ENCODE measurements around the gene USP35. TPM values are rescaled to one million over a fixed set of nuclear protein-coding genes. Genes with fewer than 3 reads are reported as not detected.

Gene USP35
- total RNA-seq, 1 donor from 2014 or later = 10.9 TPM

DNA sequence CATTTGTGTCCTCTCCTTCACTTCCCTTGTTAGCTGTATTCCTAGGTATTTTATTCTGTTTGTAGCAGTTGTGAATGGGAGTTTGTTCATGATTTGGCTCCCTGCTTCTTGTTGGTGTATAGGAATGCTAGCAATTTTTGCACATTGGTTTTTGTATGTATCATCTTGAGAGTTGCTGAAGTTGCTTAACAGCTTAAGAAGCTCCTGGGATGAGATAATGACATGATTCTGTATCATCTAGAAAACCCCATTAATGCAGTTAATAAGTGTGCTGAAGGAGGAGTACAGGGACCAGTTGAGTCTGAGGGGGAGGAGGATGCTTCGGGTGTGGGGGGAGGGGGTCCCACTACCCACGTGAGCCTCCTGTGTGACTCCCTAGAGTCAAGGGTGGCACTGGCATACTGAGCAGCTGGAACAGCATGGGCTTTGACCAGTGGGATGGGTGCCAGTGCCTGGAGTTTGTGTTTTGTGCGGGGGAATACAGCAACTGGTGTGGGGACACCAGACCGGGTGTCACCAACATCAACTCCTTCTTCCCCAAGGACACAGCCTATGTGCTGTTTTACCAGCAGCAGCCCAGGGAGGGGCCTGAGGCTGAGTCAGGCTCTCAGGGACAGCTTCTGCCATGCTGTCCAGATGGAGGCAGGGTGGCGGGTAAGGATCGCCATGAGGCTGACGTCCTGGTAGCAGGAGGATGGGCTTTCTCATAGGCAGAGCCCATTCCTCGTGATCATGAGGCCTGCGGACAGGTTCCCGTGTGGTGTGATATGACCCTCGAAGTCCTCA is 24.1 kb downstream of the USP35 start:
- DNase-seq (ENCODE audit: extremely low spot score, unreplicated experiment) = no peak
- TF ChIP-seq, protein P1, sequence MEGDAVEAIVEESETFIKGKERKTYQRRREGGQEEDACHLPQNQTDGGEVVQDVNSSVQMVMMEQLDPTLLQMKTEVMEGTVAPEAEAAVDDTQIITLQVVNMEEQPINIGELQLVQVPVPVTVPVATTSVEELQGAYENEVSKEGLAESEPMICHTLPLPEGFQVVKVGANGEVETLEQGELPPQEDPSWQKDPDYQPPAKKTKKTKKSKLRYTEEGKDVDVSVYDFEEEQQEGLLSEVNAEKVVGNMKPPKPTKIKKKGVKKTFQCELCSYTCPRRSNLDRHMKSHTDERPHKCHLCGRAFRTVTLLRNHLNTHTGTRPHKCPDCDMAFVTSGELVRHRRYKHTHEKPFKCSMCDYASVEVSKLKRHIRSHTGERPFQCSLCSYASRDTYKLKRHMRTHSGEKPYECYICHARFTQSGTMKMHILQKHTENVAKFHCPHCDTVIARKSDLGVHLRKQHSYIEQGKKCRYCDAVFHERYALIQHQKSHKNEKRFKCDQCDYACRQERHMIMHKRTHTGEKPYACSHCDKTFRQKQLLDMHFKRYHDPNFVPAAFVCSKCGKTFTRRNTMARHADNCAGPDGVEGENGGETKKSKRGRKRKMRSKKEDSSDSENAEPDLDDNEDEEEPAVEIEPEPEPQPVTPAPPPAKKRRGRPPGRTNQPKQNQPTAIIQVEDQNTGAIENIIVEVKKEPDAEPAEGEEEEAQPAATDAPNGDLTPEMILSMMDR (IDR thresholded peaks at IDR 0.05) = no peak
- peaks cover 6% of the 10 kb centered on the region for H3K9me3 Mint-ChIP-seq (ENCODE audit: unreplicated experiment)
- H3K36me3 Mint-ChIP-seq (ENCODE audit: unreplicated experiment) = peaks cover 35% of the 10 kb centered on the region
- no peak overlapping the region for H3K27ac Mint-ChIP-seq (ENCODE audit: unreplicated experiment)
- H3K4me3 Mint-ChIP-seq (ENCODE audit: unreplicated experiment) = no peak overlapping the region
- H3K27me3 Mint-ChIP-seq (ENCODE audit: unreplicated experiment) = no peaks in the 10 kb centered on the region
- no peaks in the 10 kb centered on the region for H3K4me1 Mint-ChIP-seq (ENCODE audit: unreplicated experiment)

DNA sequence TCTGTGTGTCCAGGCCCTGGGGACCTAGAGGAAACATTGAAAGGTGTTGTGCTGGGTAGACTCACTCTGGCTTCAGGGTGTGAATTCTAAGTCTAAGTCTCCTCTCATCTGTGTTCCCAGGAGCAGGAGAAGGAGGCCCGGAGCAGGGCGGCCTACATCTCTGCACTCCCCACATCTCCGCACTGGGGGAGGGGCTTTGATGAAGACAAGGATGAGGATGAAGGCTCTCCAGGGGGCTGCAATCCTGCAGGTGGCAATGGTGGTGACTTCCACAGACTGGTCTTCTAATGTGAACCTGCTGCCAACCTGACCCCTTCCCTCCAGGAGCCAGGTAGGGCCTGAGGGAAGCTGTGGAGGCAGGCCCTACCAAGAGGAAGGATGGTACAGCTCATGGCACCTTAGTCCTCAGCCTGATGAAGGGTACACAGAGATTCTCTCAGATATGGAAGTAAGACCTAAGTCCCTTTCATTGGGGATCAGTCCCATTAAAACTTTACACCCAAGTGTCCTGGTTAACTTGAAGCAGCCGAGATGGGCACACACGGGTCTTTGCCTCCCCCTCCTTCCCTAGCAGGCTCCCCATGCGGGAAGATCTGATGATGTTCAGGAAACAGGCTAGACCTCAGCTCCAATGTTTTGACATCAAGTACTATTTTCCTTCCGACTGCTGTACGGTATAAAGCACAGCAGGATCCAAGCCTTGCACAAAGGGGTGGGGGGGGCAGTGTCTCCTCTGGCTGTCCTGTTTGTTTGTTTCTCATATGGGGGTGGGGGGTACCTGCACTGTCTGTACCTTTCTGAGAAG is 25.0 kb downstream of the USP35 start:
- Mint-ChIP-seq H3K27ac (ENCODE audit: unreplicated experiment) (no peak overlapping the region), H3K9me3 (ENCODE audit: unreplicated experiment) (peaks cover 6% of the 10 kb centered on the region), H3K36me3 (ENCODE audit: unreplicated experiment) (peaks cover 37% of the 10 kb centered on the region), H3K27me3 (ENCODE audit: unreplicated experiment) (no peaks in the 10 kb centered on the region), H3K4me3 (ENCODE audit: unreplicated experiment) (no peak overlapping the region), H3K4me1 (ENCODE audit: unreplicated experiment) (no peaks in the 10 kb centered on the region)
- DNase-seq (ENCODE audit: extremely low spot score, unreplicated experiment) = no peak
- TF ChIP-seq, protein P1 (IDR thresholded peaks at IDR 0.05) = no peak

DNA sequence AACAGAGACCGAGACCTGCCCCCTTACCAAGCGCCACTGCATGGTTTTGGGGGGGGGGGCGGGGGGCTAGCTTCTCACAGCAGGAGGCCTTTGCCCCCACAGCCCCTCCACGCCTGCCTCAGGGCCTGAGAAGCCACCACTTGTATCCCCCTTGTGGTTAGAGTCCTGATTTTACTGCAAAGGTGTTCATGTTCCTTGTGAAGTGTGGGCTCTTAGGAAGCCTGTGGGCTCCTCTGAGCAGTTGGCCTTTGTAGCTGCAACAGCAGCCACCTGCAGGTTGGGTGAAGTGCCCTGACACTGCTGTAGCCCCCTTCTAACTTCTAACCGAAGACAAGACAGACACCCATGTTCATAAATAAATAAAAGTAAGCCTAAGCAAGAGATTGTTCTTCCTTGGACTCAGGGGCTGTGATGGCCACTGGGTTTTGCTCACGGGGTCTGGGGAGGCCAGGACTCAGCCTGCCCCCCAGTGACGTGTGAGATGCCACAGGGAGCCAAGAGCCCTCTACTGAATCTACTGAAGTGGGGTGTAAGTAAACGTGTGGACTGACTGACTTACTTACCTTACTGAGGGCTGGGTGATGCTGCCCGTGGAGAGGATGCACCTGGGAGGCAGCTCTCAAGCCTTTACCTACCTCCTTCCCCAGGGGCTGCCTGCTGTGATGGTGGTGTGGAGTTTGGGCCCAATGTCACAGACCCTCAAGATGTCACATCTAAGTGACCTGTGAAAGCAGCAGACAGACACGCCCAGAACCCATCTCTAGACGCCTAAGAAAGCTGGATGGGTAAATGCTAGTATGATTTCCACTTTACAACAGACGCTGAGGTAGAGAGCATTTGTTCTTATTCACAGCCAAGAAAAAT is 25.8 kb downstream of the USP35 start:
- no peak for DNase-seq (ENCODE audit: extremely low spot score, unreplicated experiment)
- no peaks in the 10 kb centered on the region for H3K4me1 Mint-ChIP-seq (ENCODE audit: unreplicated experiment)
- TF ChIP-seq, protein P1 (IDR thresholded peaks at IDR 0.05) = no peak
- peaks cover 6% of the 10 kb centered on the region for H3K9me3 Mint-ChIP-seq (ENCODE audit: unreplicated experiment)
- H3K4me3 Mint-ChIP-seq (ENCODE audit: unreplicated experiment) = no peak overlapping the region
- no peaks in the 10 kb centered on the region for H3K27me3 Mint-ChIP-seq (ENCODE audit: unreplicated experiment)
- H3K36me3 Mint-ChIP-seq (ENCODE audit: unreplicated experiment) = peaks cover 34% of the 10 kb centered on the region
- H3K27ac Mint-ChIP-seq (ENCODE audit: unreplicated experiment) = no peak overlapping the region

DNA sequence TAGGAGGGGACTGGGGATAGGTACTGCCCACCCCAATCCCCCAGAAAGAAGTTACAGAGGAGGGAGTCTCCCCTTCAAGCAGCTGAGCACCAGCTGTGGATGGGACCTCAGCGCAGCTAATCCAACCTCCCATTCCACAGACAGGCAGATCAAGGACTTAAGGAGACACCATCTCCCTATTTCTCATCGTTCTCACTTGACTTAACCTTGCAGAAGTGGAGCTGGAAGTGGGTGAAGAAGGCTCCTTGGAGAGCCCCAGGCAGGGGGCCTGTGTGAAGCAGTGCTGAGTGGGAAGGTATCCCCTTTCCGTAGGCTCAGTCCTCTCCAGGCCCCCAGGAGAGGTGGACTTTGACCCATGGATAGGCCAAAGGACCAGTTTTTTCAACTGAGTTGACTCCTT is 27.3 kb downstream of the USP35 start:
- Mint-ChIP-seq H3K36me3 (ENCODE audit: unreplicated experiment) (peaks cover 28% of the 10 kb centered on the region), H3K27ac (ENCODE audit: unreplicated experiment) (no peak overlapping the region)

More for the DNA sequence above, 27.3 kb downstream of the USP35 start:
- no peaks in the 10 kb centered on the region for H3K27me3 Mint-ChIP-seq (ENCODE audit: unreplicated experiment)
- no peak overlapping the region for H3K4me3 Mint-ChIP-seq (ENCODE audit: unreplicated experiment)
- TF ChIP-seq, protein P1 (IDR thresholded peaks at IDR 0.05) = no peak
- H3K4me1 Mint-ChIP-seq (ENCODE audit: unreplicated experiment) = no peaks in the 10 kb centered on the region
- peaks cover 6% of the 10 kb centered on the region for H3K9me3 Mint-ChIP-seq (ENCODE audit: unreplicated experiment)
- no peak for DNase-seq (ENCODE audit: extremely low spot score, unreplicated experiment)

All from osteocyte (in vitro differentiated cells).